G401 (cell line): ENCODE measurements around the gene RNF220. TPM values are rescaled to one million over a fixed set of nuclear protein-coding genes. Genes with fewer than 3 reads are reported as not detected.
A peak's percentile ranks its signal among the peaks of the same experiment; 100 is the strongest.
"Not testable (repeated sequence)": the region's sequence is repeated elsewhere in the genome, so short reads cannot be mapped to it uniquely, and the experiment has no call there.

Source experiments
- DNase-seq: peaks from one replicate; pipeline ENCODE4 v3.0.0-alpha.2; 2015; ENCODE audit warnings: low spot score
- in situ Hi-C: cut with HindIII; loops from 2 replicates; pipeline ENCODE4 v1.10.0; 2016; ENCODE audit warnings: low sequenced_read_pairs, mixed read lengths
- total RNA-seq: library from RNA; depleted of rRNA; stranded (reverse); fragments of >200 nt; shearing (Covaris generic); gene quantifications from 2 replicates; pipeline ENCODE4 v1.2.3, GENCODE V29; 2014

Gene RNF220
- total RNA-seq, 1 experiment from 2014 or later: 98.3 TPM

GRCh38 chr1:44652445-44653106, 247.5 kb downstream of the RNF220 start:
- DNase-seq: peak; percentile 81
- in situ Hi-C loops: no loop called here

GRCh38 chr1:44653107-44653964, 248.3 kb downstream of the RNF220 start:
- in situ Hi-C loops: no loop called here

GRCh38 chr1:44654621-44655187, 249.6 kb downstream of the RNF220 start:
- no peak for DNase-seq
- in situ Hi-C loops: no loop called here

More at GRCh38 chr1:44653107-44653964, 248.3 kb downstream of the RNF220 start:
- DNase-seq: no peak

GRCh38 chr1:44655609-44656008, 250.6 kb downstream of the RNF220 start:
- in situ Hi-C loops: no loop called here
- no peak for DNase-seq

GRCh38 chr1:44659566-44659965, 254.5 kb downstream of the RNF220 start:
- in situ Hi-C loops: no loop called here
- no peak for DNase-seq

GRCh38 chr1:44660176-44660575, 255.1 kb downstream of the RNF220 start:
- in situ Hi-C loops: no loop called here
- no peak for DNase-seq

- DNase-seq: no peak
- in situ Hi-C loops: no loop called here
Measured at GRCh38 chr1:44661781-44662682, 257.0 kb downstream of the RNF220 start.

GRCh38 chr1:44662683-44663030, 257.6 kb downstream of the RNF220 start:
- DNase-seq: no peak
- in situ Hi-C loops: no loop called here

- in situ Hi-C loops: no loop called here
- no peak for DNase-seq
Measured at GRCh38 chr1:44663417-44663816, 258.4 kb downstream of the RNF220 start.

GRCh38 chr1:44664730-44665370, 259.8 kb downstream of the RNF220 start:
- in situ Hi-C loops: no loop called here
- DNase-seq: no peak

GRCh38 chr1:44666719-44667118, 261.7 kb downstream of the RNF220 start:
- DNase-seq, in situ Hi-C loops: not testable (repeated sequence)

GRCh38 chr1:44670751-44671640, 265.9 kb downstream of the RNF220 start:
- DNase-seq: peak; percentile 59
- in situ Hi-C loops: no loop called here

GRCh38 chr1:44672254-44672955, 267.4 kb downstream of the RNF220 start:
- no peak for DNase-seq
- in situ Hi-C loops: no loop called here

GRCh38 chr1:44672961-44673674, 268.1 kb downstream of the RNF220 start:
- in situ Hi-C loops: no loop called here
- no peak for DNase-seq

GRCh38 chr1:44673675-44674112, 268.6 kb downstream of the RNF220 start:
- no peak for DNase-seq
- in situ Hi-C loops: no loop called here

- peak; percentile 99 for DNase-seq
- in situ Hi-C loops: no loop called here
Measured at GRCh38 chr1:44674113-44675000, 269.3 kb downstream of the RNF220 start, which contains the start of the genes ARMH1 and TMEM53. Gene ARMH1 (plus strand): TSS chr1:44674714. CDS start chr1:44689698, 14,984 bp downstream. Gene TMEM53 (minus strand): TSS chr1:44674481. CDS start chr1:44674391, 90 bp downstream.
